NCI-H1092 (cell line): ENCODE data around the gene RNF31.
A peak's percentile ranks its signal among the peaks of the same experiment; 100 is the strongest.

Experiments used
- DNase-seq: peaks from one replicate; lab custom pipeline; 2025; lab: John Stamatoyannopoulos, UW

RNF31 gene

DNA sequence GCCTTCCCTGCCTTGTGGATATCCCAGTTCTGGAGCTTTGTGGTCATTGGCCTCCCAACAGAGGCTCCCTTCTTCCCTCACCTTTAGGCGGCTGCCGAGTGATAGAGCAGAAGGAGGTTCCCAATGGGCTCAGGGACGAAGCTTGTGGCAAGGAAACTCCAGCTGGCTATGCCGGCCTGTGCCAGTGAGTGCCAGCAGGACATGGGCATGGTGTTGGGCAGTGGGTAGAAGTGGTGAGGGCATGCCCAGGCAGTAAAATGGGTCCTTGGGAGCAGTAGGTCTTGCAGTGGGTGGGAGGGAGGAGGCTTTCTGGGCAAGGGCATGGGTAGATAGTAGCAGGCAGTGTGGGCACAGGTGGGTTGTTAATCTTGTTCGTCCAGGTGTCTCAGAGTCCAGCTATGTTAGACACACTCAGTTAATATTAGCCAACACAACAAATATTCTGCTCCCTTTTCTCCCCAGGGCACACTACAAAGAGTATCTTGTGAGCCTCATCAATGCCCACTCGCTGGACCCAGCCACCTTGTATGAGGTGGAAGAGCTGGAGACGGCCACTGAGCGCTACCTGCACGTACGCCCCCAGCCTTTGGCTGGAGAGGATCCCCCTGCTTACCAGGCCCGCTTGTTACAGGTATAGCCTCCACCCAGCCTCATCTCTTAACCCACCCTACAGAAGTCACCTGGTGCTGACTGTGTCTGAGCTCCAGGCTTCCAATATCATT lies 12.6 kb downstream of the RNF31 start:
- DNase-seq = no peak

DNA sequence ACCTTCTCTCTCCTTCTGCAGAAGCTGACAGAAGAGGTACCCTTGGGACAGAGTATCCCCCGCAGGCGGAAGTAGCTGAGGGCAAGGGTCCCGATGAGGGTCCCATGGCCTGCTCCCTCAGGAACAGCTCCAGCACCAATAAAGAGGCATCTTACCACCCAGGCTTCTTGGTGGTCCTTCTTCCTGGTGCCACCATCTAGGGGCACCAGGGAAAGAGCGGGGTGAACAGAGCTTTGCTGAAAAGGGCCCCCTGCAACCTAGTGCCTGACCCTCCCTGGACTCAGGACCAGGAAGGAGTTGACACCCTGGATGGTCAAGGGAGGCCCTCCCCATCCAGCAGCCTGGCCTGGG lies 13.2 kb downstream of the RNF31 start:
- DNase-seq = no peak

- DNase-seq = peak; percentile 84
Observed at GRCh38 chr14:24160850-24161804, 13.8 kb downstream of the RNF31 start, which contains the start of gene IRF9. Gene IRF9 (plus strand): TSS chr14:24161265. CDS start chr14:24162145, 880 bp downstream.

DNA sequence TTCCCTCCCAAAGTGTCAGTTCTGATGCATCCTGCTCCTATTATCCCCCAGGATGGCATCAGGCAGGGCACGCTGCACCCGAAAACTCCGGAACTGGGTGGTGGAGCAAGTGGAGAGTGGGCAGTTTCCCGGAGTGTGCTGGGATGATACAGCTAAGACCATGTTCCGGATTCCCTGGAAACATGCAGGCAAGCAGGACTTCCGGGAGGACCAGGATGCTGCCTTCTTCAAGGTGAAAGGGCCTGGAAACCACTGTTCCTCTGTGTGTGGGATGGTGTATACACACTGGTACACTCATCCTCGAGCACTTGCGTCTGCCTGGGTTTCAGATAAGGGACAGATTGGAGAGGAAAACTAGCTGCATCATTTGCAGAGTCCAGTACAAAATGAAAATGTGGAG lies 14.8 kb downstream of the RNF31 start:
- DNase-seq = no peak

- DNase-seq = no peak
Observed at GRCh38 chr14:24164518-24164991, 17.3 kb downstream of the RNF31 start.

DNA sequence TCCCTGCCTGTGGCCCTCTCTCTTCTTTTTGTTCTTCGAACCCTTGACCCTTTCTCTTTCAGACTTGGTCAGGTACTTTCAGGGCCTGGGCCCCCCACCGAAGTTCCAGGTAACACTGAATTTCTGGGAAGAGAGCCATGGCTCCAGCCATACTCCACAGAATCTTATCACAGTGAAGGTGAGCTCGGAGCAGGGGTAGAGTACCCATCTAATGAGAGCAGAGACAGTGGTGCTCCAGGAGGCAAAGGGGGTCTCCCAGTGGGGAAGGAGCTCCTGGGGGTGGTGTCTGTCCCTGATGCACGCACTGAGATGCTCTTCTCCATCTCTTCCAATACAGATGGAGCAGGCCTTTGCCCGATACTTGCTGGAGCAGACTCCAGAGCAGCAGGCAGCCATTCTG lies 18.5 kb downstream of the RNF31 start:
- no peak for DNase-seq

DNA sequence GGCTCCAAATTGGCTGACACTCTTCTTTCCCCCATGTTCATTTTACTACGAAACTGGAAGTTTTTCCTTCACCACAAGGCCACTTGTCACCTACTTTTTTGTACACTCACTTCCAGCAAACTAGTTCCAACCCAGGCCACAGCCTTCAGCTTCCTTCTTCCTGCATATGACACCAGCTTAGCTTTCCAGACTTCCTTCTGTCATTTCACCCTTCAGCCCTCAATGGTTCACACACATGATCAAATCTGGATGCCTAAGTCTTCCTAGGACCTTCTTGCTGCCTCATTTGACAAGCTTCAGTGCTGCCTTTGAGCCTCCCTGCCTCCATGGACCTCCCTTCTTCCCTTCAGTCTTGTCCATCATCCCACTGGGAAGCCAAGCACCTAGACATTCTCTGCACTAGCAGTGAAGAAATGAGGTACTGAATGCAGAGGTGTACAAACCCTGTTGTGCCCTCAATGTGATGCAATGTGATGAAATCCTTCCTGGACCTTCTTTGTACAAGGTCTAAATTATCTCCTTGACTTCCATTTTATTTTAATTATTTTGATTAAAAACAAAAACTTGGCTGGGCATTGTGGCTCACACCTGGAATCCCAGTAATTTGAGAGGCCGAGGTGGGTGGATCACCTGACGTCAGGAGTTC lies 20.3 kb downstream of the RNF31 start:
- no peak for DNase-seq

DNA sequence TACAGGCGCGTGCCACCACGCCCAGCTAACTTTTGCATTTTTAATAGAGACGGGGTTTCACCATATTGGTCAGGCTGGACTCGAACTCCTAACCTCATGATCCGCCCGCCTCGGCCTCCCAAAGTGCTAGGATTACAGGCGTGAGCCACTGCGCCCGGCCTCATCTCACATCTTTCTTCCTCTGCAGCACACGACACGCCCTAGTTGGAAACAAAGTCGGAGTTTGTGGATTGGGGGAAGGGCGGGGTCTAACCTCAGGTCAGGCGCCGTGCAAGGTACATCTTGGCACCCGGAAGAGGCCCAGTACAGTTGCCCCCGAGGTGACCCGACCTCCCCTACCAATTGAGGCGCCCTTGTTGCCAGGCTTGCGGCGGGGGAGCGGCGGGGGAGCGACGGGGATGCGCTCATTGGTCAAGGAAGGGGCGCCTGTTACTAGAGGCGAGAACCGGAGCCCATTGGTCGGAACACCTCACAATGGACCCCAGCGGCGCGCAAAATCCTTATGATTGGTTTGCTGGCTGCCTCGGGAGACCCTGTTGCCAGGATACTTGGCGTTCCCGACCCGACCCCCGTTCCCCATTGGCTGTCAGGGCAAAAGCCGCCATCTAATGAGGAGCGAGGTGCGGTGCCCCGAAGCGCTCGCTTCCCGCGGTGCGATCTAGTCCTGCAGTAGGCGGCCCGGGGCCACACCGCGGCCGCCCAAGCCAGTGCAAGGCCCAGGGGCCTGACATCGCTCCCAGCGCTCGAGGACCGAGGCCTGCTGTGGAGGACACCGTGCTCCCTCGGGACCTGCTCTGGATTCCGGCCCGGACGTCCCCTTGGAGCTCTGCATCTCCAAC lies 24.3 kb downstream of the RNF31 start, which contains the start of gene REC8:
Gene REC8, plus strand, starts transcription at position 659 of the 839 bp plus-strand sequence. CDS start 473 bp downstream, outside the sequence.
- peak; percentile 95 for DNase-seq

DNA sequence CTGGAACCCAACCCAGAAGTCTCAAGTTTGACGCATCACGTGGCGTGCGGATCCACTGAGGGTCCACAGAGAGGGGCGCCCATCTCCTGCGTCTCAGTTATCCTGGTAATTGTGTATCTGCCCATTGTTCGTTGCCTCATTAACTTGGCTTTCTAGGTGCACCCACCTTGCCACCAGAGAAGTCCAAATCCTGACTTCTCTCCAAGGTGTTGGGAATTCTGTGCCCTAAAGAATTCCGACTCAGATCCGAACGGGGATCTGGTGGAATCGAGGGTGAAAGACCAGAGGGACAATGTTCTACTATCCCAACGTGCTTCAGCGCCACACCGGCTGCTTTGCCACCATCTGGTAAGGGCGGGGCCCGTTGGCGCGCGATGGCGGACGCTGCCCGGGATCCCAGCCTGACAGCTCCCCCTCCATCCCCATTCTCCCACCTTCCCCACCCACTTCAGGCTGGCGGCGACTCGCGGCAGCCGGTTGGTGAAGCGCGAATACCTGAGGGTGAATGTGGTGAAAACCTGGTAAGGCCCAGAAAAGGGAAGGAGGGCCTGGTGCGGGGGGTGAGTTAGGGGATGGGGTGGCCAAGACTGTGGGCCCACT lies 25.1 kb downstream of the RNF31 start:
- DNase-seq = no peak

- DNase-seq = no peak
Observed at GRCh38 chr14:24172871-24173281, 25.6 kb downstream of the RNF31 start.

- DNase-seq = no peak
Observed at GRCh38 chr14:24176599-24176998, 29.3 kb downstream of the RNF31 start.

DNA sequence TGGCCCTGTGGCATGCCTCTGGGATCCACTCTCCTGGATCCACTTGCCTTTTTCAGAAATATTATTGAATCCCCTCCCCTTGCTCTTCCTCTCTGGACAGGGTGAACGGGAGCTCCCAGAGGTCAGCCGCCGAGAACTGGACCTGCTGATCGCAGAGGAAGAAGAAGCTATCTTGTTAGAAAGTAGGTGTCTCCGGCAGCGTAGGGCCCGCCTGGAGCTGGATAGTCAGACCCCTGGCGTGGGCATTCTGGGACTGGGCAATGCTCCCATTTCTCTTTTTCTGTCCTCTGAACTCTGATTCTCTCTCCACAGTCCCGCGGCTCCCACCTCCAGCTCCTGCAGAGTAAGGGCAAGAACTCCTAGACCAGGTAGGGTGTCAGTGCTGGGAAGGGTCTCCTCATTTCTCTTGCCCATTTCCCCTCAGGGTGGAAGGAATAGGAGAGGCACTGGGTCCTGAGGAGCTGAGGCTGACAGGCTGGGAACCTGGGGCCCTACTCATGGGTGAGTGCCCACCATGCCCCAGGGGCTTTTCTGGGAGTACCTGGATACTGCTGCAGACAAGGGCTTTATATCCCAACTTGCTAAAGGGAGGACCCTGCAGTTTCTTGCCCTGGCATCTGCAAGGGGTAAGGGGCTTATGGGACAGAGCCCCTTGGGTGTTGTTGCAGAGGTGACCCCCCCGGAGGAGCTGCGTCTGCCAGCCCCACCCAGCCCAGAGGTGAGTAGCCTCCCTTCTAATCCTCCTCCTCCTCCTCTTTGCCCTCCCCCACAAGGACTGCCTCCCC lies 29.9 kb downstream of the RNF31 start:
- DNase-seq = no peak

- no peak for DNase-seq
Observed at GRCh38 chr14:24177891-24178290, 30.6 kb downstream of the RNF31 start.

DNA sequence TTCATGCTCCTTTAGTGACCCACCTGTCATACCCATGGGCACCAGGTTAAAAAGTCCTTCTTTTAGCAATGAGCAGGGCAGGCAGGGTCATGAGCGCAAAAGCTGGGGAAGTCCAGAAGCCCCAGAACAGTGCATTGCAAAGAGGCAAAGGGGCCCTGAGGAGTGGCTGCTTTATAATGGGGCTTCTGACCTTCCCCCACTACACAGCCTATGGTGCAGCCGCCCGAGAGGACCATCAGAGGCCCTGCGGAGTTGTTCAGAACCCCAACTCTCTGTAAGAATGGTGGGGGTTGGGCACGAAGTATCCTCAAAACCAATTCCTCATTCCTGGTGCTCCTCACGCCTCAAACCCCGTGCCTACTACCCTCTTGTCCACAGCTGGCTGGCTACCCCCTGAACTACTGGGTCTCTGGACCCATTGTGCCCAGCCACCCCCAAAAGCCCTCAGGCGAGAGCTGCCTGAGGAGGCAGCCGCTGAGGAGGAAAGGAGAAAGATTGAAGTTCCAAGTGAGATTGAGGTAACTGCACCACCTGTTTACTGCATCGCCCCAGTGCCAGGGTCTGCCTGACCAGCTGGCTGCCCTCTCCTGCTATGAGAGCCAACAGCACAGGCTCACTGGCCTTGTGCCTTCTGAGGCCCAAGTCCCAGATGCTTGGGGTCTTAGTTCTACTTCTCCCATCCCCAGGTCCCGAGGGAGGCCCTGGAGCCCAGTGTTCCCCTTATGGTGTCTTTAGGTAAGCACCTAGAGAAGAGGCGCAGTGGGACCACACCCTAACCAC lies 31.3 kb downstream of the RNF31 start:
- DNase-seq = no peak

DNA sequence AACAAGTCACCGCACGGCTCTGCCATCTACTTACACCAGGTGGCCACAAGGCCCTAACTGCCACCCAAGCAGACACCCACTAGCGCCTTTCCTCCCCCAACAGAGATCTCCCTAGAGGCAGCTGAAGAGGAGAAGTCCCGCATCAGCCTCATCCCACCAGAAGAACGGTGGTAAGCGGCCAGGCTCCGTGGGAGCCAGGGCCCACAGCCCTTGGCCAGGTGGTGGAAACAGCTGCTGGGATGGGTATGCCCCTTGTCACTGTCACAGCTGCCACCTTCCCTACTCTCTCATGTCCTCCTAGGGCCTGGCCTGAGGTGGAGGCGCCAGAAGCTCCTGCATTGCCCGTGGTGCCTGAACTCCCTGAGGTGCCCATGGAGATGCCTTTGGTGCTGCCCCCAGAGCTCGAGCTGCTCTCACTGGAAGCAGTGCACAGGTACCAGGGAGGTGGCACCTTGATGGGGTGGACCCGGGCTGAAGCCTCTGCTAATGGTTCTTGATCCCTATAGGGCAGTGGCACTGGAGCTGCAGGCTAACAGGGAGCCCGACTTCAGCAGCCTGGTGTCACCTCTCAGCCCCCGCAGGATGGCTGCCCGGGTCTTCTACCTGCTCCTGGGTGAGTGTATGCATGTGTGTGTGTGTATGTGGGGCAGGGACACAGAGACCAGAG lies 32.1 kb downstream of the RNF31 start:
- DNase-seq = no peak

DNA sequence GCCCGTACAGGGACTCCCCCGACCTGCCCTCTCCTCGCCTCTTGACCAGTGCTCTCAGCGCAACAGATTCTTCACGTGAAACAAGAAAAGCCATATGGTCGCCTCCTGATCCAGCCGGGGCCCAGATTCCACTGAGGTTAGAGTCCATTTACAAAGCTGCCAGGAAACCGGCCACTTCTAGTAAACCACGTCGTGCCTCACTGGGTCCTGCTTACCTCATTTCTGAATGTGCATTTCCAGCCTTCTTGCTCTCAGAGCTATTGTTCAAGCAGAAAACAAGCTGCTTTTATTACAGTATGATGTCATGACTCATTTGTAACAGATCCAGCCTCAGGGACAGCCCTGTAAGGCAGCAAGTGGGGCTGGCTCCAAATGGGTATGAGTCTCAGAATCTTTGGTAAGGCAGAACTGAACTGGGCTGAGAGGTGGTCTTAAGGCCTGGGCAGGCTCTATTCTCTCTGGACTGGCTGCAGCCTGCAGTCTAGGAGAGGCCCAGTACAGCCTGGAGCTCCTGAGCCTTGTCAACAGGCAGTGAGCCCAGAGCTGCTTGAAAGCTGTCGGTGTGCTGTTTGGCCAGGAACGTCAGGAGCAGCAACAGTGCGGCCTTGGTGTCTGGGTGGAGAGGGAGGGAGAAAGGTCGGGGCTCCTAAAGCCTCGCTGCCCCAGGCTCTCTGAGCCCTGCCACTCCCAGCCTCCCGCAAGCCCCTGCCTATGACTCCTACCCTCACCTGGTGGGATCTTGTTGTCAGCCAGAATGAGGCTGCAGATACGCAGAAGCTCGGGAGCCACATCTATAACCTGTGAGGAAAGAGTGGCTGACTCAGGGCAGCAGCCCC lies 32.9 kb downstream of the RNF31 start:
- DNase-seq = no peak

GRCh38 chr14:24181371-24182077 lies 34.2 kb downstream of the RNF31 start:
- DNase-seq = no peak
